ENCODE measurements around the gene BAIAP2.

GRCh38 chr17:81033535-81034167 is 1.3 kb upstream of the BAIAP2 start:
- no peak for TF ChIP-seq CTCF (conservative IDR thresholded peaks at IDR 0.05; ENCODE audit: low read length)
- TF ChIP-seq EZH2phosphoT487 (IDR thresholded peaks at IDR 0.05; ENCODE audit: borderline replicate concordance), result no peak

All from Loucy (cell line).